ENCODE data around the gene ZNF57. TPM values are rescaled to one million over a fixed set of nuclear protein-coding genes. Genes with fewer than 3 reads are reported as not detected.

The ZNF57 gene
- total and polyA plus RNA-seq, 9 of the 15 experiments (the other 6 are each of a cell fraction or from before 2014, with no cell fraction given) = 3.9 to 13.5 (median 7.8) TPM

DNA sequence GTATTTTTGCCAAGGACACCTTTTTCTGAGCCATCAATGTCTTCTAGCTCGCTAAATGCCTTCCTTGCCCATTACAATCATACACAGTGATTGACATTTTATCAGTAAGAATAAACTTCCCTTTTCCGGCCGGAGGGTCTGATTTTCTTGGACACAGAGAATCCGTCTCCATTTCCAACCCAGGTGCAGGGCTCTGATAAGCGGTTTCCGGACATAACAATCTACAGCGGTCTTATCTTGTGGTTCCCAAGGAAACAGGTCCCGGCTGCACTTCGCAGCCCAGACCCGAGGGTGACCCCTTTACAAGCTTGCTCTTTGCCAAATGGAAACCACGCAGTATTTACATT is 49.2 kb downstream of the ZNF57 start (continued):
- TF ChIP-seq, protein P1, sequence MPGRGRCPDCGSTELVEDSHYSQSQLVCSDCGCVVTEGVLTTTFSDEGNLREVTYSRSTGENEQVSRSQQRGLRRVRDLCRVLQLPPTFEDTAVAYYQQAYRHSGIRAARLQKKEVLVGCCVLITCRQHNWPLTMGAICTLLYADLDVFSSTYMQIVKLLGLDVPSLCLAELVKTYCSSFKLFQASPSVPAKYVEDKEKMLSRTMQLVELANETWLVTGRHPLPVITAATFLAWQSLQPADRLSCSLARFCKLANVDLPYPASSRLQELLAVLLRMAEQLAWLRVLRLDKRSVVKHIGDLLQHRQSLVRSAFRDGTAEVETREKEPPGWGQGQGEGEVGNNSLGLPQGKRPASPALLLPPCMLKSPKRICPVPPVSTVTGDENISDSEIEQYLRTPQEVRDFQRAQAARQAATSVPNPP (IDR thresholded peaks at IDR 0.05; ENCODE audit: borderline replicate concordance, insufficient read depth, insufficient read length) = no peak
- TF ChIP-seq, protein P2, sequence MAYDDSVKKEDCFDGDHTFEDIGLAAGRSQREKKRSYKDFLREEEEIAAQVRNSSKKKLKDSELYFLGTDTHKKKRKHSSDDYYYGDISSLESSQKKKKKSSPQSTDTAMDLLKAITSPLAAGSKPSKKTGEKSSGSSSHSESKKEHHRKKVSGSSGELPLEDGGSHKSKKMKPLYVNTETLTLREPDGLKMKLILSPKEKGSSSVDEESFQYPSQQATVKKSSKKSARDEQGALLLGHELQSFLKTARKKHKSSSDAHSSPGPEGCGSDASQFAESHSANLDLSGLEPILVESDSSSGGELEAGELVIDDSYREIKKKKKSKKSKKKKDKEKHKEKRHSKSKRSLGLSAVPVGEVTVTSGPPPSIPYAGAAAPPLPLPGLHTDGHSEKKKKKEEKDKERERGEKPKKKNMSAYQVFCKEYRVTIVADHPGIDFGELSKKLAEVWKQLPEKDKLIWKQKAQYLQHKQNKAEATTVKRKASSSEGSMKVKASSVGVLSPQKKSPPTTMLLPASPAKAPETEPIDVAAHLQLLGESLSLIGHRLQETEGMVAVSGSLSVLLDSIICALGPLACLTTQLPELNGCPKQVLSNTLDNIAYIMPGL (CRISPR knock-in tag; IDR thresholded peaks at IDR 0.05) = no peak
- no peak for TF ChIP-seq PHF20 (IDR thresholded peaks at IDR 0.05; ENCODE audit: partially characterized antibody)
- no peak for TF ChIP-seq GABPB2 (CRISPR knock-in tag; conservative IDR thresholded peaks at IDR 0.05)
- TF ChIP-seq HMG20B (CRISPR knock-in tag; IDR thresholded peaks at IDR 0.05) = no peak
- TF ChIP-seq, protein P3, sequence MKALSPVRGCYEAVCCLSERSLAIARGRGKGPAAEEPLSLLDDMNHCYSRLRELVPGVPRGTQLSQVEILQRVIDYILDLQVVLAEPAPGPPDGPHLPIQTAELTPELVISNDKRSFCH (CRISPR knock-in tag; IDR thresholded peaks at IDR 0.05) = no peak
- TF ChIP-seq, protein P3 (tag; IDR thresholded peaks at IDR 0.05) = peak; percentile 89
- TF ChIP-seq, protein P4, sequence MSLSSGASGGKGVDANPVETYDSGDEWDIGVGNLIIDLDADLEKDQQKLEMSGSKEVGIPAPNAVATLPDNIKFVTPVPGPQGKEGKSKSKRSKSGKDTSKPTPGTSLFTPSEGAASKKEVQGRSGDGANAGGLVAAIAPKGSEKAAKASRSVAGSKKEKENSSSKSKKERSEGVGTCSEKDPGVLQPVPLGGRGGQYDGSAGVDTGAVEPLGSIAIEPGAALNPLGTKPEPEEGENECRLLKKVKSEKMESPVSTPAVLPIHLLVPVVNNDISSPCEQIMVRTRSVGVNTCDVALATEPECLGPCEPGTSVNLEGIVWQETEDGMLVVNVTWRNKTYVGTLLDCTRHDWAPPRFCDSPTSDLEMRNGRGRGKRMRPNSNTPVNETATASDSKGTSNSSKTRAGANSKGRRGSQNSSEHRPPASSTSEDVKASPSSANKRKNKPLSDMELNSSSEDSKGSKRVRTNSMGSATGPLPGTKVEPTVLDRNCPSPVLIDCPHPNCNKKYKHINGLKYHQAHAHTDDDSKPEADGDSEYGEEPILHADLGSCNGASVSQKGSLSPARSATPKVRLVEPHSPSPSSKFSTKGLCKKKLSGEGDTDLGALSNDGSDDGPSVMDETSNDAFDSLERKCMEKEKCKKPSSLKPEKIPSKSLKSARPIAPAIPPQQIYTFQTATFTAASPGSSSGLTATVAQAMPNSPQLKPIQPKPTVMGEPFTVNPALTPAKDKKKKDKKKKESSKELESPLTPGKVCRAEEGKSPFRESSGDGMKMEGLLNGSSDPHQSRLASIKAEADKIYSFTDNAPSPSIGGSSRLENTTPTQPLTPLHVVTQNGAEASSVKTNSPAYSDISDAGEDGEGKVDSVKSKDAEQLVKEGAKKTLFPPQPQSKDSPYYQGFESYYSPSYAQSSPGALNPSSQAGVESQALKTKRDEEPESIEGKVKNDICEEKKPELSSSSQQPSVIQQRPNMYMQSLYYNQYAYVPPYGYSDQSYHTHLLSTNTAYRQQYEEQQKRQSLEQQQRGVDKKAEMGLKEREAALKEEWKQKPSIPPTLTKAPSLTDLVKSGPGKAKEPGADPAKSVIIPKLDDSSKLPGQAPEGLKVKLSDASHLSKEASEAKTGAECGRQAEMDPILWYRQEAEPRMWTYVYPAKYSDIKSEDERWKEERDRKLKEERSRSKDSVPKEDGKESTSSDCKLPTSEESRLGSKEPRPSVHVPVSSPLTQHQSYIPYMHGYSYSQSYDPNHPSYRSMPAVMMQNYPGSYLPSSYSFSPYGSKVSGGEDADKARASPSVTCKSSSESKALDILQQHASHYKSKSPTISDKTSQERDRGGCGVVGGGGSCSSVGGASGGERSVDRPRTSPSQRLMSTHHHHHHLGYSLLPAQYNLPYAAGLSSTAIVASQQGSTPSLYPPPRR (CRISPR knock-in tag; IDR thresholded peaks at IDR 0.05; ENCODE audit: borderline replicate concordance) = 0 out of 2 replicates have a peak, but pooled peaks have one; percentile 73
- no peak for TF ChIP-seq HDGF (IDR thresholded peaks at IDR 0.05)
- no peak for TF ChIP-seq NFE2L1 (tag; IDR thresholded peaks at IDR 0.05; ENCODE audit: borderline replicate concordance, low read depth)
- TF ChIP-seq ZFPM2 (CRISPR knock-in tag; IDR thresholded peaks at IDR 0.05) = no peak
- no peak for TF ChIP-seq ILK (tag; IDR thresholded peaks at IDR 0.05; ENCODE audit: borderline replicate concordance, low read depth)
- peak; percentile 60; the same call in 1 of the 2 replicates for TF ChIP-seq CREB1 (IDR thresholded peaks at IDR 0.05)
- TF ChIP-seq CREB1 (CRISPR knock-in tag; IDR thresholded peaks at IDR 0.05) = no peak
- peak; percentile 95 for TF ChIP-seq ZNF197 (CRISPR knock-in tag; IDR thresholded peaks at IDR 0.05; ENCODE audit: low read depth)
- TF ChIP-seq POLR2AphosphoS5 (IDR thresholded peaks at IDR 0.05; ENCODE audit: control insufficient read depth, insufficient read depth, low read depth, low read length) = peak; percentile 95
- no peak for TF ChIP-seq ZNF79 (CRISPR knock-in tag; IDR thresholded peaks at IDR 0.05; ENCODE audit: low read depth)
- TF ChIP-seq TRIM24 (IDR thresholded peaks at IDR 0.05) = peak; percentile 85 to 91
- TF ChIP-seq ZNF274 (IDR thresholded peaks at IDR 0.05; ENCODE audit: borderline replicate concordance, low read depth, low read length) = peak; percentile 59; the same call in 1 of the 2 replicates
- TF ChIP-seq WHSC1 (IDR thresholded peaks at IDR 0.05; ENCODE audit: low read length) = no peak
- TF ChIP-seq, protein P5, sequence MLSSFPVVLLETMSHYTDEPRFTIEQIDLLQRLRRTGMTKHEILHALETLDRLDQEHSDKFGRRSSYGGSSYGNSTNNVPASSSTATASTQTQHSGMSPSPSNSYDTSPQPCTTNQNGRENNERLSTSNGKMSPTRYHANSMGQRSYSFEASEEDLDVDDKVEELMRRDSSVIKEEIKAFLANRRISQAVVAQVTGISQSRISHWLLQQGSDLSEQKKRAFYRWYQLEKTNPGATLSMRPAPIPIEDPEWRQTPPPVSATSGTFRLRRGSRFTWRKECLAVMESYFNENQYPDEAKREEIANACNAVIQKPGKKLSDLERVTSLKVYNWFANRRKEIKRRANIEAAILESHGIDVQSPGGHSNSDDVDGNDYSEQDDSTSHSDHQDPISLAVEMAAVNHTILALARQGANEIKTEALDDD (IDR thresholded peaks at IDR 0.05) = no peak
- no peak for TF ChIP-seq ZNF174 (CRISPR knock-in tag; IDR thresholded peaks at IDR 0.05)

All from K562 (cell line).